GM18909 (cell line): ENCODE measurements around the gene POSTN.

Experiments
- ATAC-seq: cut with Tn5 transposase; IDR thresholded peaks from one replicate; pipeline ENCODE4 v1.9.1; 2021; ENCODE audit warnings: mild to moderate bottlenecking; ENCODE audit not compliant: unreplicated experiment, poor library complexity

POSTN gene

GRCh38 chr13:37598597-37598996 is at the start of gene POSTN:
Gene POSTN, minus strand, starts transcription at chr13:37598768. Its CDS starts 42 bp downstream, at chr13:37598726.
- no peak for ATAC-seq

- ATAC-seq, result no peak
Observed at GRCh38 chr13:37647031-37647650, 48.6 kb upstream of the POSTN start.

- no peak for ATAC-seq
Observed at GRCh38 chr13:37646531-37646930, 48.0 kb upstream of the POSTN start.

- ATAC-seq, result no peak
Observed at GRCh38 chr13:37645181-37645740, 46.7 kb upstream of the POSTN start.

- ATAC-seq, result no peak
Observed at GRCh38 chr13:37641391-37641790, 42.8 kb upstream of the POSTN start.

- ATAC-seq, result no peak
Observed at GRCh38 chr13:37640499-37640898, 41.9 kb upstream of the POSTN start.

GRCh38 chr13:37636701-37637100 is 38.1 kb upstream of the POSTN start:
- ATAC-seq, result no peak

GRCh38 chr13:37632294-37632693 is 33.7 kb upstream of the POSTN start:
- no peak for ATAC-seq

- ATAC-seq, result no peak
Observed at GRCh38 chr13:37627428-37627827, 28.9 kb upstream of the POSTN start.

GRCh38 chr13:37621811-37622361 is 23.3 kb upstream of the POSTN start:
- no peak for ATAC-seq

- no peak for ATAC-seq
Observed at GRCh38 chr13:37618554-37618953, 20.0 kb upstream of the POSTN start.

GRCh38 chr13:37617173-37617572 is 18.6 kb upstream of the POSTN start:
- no peak for ATAC-seq

GRCh38 chr13:37616131-37616530 is 17.6 kb upstream of the POSTN start:
- no peak for ATAC-seq

GRCh38 chr13:37615276-37615675 is 16.7 kb upstream of the POSTN start:
- no peak for ATAC-seq

GRCh38 chr13:37613638-37614037 is 15.1 kb upstream of the POSTN start:
- ATAC-seq, result no peak

GRCh38 chr13:37613236-37613635 is 14.7 kb upstream of the POSTN start:
- no peak for ATAC-seq

- no peak for ATAC-seq
Observed at GRCh38 chr13:37608750-37609339, 10.3 kb upstream of the POSTN start.

GRCh38 chr13:37602733-37603381 is 4.3 kb upstream of the POSTN start:
- no peak for ATAC-seq

GRCh38 chr13:37601648-37602440 is 3.3 kb upstream of the POSTN start:
- ATAC-seq, result no peak

GRCh38 chr13:37599519-37599918 is 951 bp upstream of the POSTN start:
- ATAC-seq, result no peak
